Inflammatory macrophage treated with lipopolysaccharide for 4 hours (primary cell): ENCODE data around the gene TMEM9.

ENCODE experiments used
- DNase-seq: peaks from one replicate; pipeline ENCODE4 v3.0.0-alpha.2; 2020

The TMEM9 gene

GRCh38 chr1:201100169-201100930, 53.9 kb downstream of the TMEM9 start:
- DNase-seq = no peak

GRCh38 chr1:201098992-201099677, 55.1 kb downstream of the TMEM9 start:
- no peak for DNase-seq

DNA sequence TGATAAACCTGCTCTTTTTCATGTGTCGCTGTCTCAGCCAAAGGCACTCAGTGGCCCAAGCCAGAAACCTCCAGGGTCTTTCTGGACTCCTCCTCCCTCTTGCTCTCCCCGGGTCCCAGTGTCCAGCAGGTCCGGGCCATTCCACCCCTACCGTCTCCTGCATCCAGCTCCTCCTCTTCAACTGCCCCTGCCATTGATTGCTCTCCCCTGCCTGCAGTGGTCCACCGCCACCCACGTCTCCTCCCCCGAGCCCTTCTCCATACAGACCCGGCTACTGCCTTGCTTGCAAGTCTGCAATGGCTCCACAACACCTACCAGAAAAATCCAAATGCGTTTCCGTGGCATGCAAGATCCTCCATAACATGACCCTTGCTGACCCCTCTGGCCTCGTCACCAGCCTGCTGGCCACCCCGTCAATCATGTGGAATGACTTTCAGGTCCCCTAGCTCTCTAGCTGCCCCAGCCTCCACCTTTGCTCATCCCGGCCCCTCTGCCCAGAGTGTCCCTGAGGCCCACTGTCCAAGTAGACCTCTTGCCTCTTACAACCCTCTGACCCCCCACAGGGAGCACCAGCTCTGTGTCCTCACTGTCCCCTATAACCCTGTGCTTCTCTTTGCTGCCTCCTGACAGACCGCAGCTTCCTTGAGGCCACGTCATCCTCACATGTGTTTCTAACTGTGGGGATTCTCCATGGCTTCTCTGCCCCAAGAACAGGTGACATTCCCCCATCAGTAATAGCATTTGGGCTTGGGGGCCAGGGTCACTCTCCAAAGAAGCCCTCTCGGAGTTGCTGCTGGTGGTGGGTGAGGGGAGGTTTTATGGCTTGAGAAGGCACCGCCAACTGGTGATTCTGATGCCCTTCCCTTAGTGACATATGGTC, 57.1 kb downstream of the TMEM9 start:
- DNase-seq = no peak

- DNase-seq = peak; percentile 8
Measured at GRCh38 chr1:201096041-201096461, 58.2 kb downstream of the TMEM9 start.

- no peak for DNase-seq
Measured at GRCh38 chr1:201095581-201095980, 58.7 kb downstream of the TMEM9 start.

GRCh38 chr1:201094832-201095231, 59.4 kb downstream of the TMEM9 start:
- DNase-seq = no peak

DNA sequence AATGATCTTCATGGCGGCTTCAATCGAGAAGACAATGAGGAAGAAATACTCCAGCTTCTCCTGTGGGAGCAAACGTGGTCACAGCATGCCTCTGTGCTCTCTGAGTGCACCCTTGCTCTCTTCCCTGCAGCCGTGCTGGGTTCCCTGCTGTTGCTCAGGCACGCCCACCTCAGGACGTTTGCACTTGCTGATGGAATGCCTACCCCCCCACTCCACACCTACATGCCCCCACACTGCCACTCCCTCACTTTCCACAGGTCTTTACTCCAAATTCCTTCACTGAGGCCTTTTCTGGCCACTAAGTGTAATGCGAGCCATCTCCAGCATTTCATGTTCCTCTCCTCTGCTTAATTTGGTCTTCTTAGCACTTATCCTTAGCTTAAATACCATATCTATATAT, 60.3 kb downstream of the TMEM9 start:
- DNase-seq = no peak

DNA sequence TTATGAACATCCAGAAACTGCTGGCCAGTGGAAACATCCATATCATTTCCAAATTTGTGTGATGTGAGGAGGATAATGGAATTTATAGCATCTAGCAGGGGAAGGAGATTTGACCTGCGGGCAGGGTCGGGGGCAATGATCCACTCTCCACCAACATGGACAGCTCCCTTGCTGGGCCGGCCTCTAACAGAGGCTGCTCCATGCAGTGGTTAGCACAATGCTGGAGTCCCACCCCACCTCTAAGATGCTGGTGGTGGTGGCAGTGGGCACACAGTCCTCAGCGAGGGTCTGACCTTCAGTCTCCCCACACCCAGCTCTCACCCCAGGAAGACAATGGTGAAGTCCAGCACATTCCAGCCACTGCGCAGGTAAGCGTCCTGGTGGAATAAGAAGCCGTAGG, 60.7 kb downstream of the TMEM9 start:
- DNase-seq = no peak

DNA sequence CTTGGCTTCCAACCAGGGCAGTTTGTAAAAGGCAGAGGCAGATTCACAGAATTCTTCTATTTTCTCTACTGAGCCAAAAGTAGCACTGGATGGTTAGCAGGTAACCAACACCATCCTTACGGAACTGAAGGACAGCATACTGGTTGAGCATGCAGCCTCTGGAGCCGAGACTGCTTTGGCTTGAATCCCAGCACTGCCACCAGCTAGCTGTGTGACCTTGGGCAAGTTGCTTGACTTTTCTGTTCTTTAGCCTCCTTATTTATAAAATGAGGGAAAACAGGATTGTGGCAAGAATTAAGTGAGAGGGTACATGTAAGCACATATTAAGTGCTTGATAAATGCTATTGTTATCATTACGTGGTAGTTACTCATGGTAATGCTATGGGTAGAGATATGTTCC, 61.5 kb downstream of the TMEM9 start:
- DNase-seq = no peak

GRCh38 chr1:201091256-201091655, 63.0 kb downstream of the TMEM9 start:
- DNase-seq = no peak

GRCh38 chr1:201090541-201090940, 63.7 kb downstream of the TMEM9 start:
- no peak for DNase-seq

DNA sequence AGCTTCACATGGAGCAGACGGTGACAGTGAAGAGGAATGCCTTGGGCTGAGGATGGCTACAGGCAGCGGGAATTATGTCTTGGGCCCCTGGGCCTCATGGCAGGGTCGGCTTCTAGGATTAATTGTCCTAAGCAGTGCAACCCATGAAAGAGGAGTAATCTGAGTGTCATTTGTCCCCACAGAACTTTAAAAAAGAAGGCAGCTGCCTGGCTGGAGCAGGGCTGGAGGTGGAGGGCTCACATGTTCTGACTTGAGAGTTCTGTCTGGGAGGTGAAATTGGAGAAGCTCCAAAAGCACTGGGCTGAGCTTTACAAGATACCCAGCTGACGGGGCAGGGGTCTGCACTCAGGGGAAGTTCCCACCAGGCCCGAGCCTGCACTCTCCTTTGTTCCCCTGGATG, 64.7 kb downstream of the TMEM9 start:
- no peak for DNase-seq

DNA sequence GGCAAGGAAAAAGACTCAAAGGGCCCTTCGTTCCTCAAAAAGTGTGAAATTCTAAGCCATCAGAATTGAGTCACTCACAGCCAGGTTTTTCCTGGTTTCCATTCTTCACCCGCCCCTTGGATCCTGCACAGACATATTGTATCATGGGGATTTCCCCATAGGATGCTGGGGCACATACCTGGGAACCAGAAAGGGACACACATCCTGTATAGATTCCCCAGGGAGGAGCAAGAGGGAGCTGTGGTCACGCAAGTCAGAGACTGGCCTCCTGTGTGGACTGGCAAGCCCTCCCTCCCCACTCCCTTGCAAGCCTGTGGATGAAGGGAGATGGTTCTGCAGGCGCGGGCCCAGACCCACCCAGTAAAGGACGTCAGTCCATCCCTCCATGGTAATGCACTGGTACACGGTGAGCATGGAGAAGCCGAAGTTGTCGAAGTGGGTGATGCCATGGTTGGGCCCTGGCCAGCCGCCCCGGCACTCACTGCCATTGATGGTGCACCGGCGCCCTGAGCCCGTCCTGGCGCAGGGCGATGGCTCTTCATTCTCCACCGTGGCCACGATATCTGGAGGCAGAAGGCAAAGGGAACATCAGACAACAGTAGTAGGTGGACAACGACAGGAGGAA, 65.3 kb downstream of the TMEM9 start:
- no peak for DNase-seq

DNA sequence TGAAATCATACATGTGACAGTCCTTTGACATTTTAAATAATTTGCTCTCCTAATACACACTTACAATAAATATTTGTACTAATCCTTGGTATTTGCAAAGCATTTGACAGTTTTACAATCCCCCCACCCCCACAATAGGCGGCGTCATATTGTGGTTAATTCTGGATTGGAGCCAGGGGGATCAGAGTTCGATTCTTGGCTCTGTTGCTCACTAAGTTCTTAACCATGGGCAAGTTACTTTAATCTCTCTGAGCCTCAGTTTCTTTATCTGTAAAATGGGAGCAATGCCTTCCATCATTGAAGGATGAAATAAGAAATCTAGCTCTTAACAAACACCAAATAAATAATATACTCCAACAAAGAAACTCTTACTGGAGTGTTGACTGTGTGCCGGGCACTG, 65.9 kb downstream of the TMEM9 start:
- no peak for DNase-seq

DNA sequence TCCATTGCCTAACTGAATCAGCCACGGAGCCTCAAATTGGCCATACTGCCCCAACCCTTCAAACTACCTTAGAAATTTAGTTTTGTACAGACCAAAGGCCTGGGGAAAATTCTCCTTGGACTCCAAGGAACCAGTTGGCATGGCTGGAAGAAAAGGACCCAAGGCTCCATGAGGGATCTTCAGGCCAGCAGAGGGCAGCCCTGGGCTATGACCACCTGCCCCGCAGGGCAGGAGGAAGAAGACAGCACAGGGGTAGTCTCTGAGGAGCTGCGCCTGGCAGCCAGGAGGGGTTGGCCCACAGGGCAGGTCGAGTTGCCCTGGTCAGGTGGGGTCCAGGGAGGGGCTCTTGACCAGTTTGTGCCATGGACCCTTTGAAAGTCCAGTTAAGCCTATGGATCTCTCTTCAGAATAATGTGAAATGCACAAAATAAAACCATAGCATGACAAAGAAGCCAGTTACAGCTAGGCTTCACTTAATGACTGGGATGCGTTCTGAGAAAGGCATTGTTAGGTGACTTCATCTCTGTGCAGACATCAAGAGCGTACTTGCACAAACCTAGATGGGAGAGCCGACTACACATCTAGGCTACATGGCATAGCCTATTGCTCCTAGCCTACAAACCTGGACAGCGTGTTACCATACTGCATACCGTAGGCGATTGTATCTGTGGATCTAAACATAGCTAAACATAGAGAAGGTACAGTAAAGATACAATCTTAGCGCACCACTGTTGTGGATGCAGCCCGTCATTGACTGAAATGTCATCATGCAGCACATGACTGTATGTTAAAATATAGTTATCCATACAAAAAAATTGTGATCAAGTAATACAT, 68.2 kb downstream of the TMEM9 start:
- DNase-seq = peak; percentile 61
